Trophoblast cell (in vitro differentiated cells and primary cell): ENCODE results near the gene LCOR.
A peak's percentile ranks its signal among the peaks of the same experiment; 100 is the strongest.

Experiments
- DNase-seq, 2 donors: peaks; one replicate each; pipeline ENCODE4 v3.0.0-alpha.2; 2016
- H2AFZ ChIP-seq: 2 replicates; pipeline ENCODE4 v1.6.1; 2013; ENCODE audit warnings: low read length, moderate library complexity, mild to moderate bottlenecking; ENCODE audit not compliant: insufficient read depth, poor library complexity
- H2AK5ac ChIP-seq: 2 replicates; pipeline ENCODE4 v1.6.1; 2013; ENCODE audit warnings: mild to moderate bottlenecking, low read length
- H2BK120ac ChIP-seq: 2 replicates; pipeline ENCODE4 v1.6.1; 2013; ENCODE audit warnings: low read length, mild to moderate bottlenecking, moderate library complexity; ENCODE audit not compliant: insufficient read depth, poor library complexity
- H2BK12ac ChIP-seq: 2 replicates; pipeline ENCODE4 v1.6.1; 2013; ENCODE audit warnings: mild to moderate bottlenecking, low read length, moderate library complexity
- H2BK5ac ChIP-seq: 2 replicates; pipeline ENCODE4 v1.6.1; 2013; ENCODE audit warnings: low read length, low read depth, moderate library complexity, mild to moderate bottlenecking; ENCODE audit not compliant: poor library complexity
- H3K14ac ChIP-seq: 2 replicates; pipeline ENCODE4 v1.6.1; 2013; ENCODE audit warnings: mild to moderate bottlenecking, low read length
- H3K18ac ChIP-seq: 2 replicates; pipeline ENCODE4 v1.6.1; 2013; ENCODE audit warnings: mild to moderate bottlenecking, low read length
- H3K23ac ChIP-seq: 2 replicates; pipeline ENCODE4 v1.6.1; 2013; ENCODE audit warnings: low read length
- H3K27ac ChIP-seq: 2 replicates; pipeline ENCODE4 v1.5.1; 2013; ENCODE audit warnings: low read depth, mild to moderate bottlenecking, inconsistent platforms, low read length, moderate library complexity
- H3K27me3 ChIP-seq: 2 replicates; pipeline ENCODE4 v1.6.1; 2013; ENCODE audit warnings: inconsistent platforms, mild to moderate bottlenecking, low read length, moderate library complexity; ENCODE audit not compliant: insufficient read depth
- H3K36me3 ChIP-seq, 2 experiments: 1 replicate in 1 of 2; 2 replicates in 1 of 2; pipeline ENCODE4 v1.6.1; 2013; ENCODE audit warnings: low read length in 2 of 2, mild to moderate bottlenecking in 2 of 2, moderate library complexity in 1 of 2; ENCODE audit not compliant: insufficient read depth in 2 of 2, control insufficient read depth in 1 of 2
- H3K4ac ChIP-seq: 2 replicates; pipeline ENCODE4 v1.6.1; 2013; ENCODE audit warnings: low read depth, mild to moderate bottlenecking, low read length, moderate library complexity
- H3K4me1 ChIP-seq, 2 experiments: 1 replicate in 1 of 2; 2 replicates in 1 of 2; pipeline ENCODE4 v1.6.1; 2013; ENCODE audit warnings: low read length in 2 of 2, mild to moderate bottlenecking in 2 of 2, moderate library complexity in 1 of 2; ENCODE audit not compliant: insufficient read depth in 2 of 2, control insufficient read depth in 1 of 2
- H3K4me2 ChIP-seq: 2 replicates; pipeline ENCODE4 v1.6.1; 2013; ENCODE audit warnings: inconsistent platforms, mild to moderate bottlenecking, low read length, moderate library complexity
- H3K4me3 ChIP-seq: 2 replicates; pipeline ENCODE4 v1.5.1; 2013; ENCODE audit warnings: mild to moderate bottlenecking, low read depth, low read length, inconsistent platforms
- H3K79me1 ChIP-seq: one replicate; pipeline ENCODE4 v1.6.1; 2013; ENCODE audit warnings: low read length
- H3K79me2 ChIP-seq: 2 replicates; pipeline ENCODE4 v1.6.1; 2013; ENCODE audit warnings: low read length, mild to moderate bottlenecking; ENCODE audit not compliant: control insufficient read depth, insufficient read depth, poor library complexity
- H3K9ac ChIP-seq: 2 replicates; pipeline ENCODE4 v1.6.1; 2013; ENCODE audit warnings: mild to moderate bottlenecking, low read length
- H3K9me3 ChIP-seq: 2 replicates; pipeline ENCODE4 v1.6.1; 2013; ENCODE audit warnings: low read depth, mild to moderate bottlenecking, control low read depth, inconsistent platforms, low read length; ENCODE audit not compliant: insufficient read depth
- H4K12ac ChIP-seq: 2 replicates; pipeline ENCODE4 v1.6.1; 2013; ENCODE audit warnings: low read depth, mild to moderate bottlenecking, low read length, moderate library complexity
- H4K8ac ChIP-seq: 2 replicates; pipeline ENCODE4 v1.6.1; 2013; ENCODE audit warnings: low read depth, mild to moderate bottlenecking, low read length, moderate library complexity
- H4K91ac ChIP-seq: one replicate; pipeline ENCODE4 v1.6.1; 2013; ENCODE audit warnings: low read depth, mild to moderate bottlenecking, low read length, moderate library complexity
- WGBS: extraction: QIAGEN DNeasy Blood & Tissue Kit; methylation state at CpG from one replicate; pipeline ENCODE4 v1.1.7; 2013; ENCODE audit warnings: missing lambda C conversion rate; ENCODE audit not compliant: insufficient read length, insufficient coverage; ENCODE audit errors: extremely low coverage; 5-methylcytosine and 5-hydroxymethylcytosine counted together

Gene LCOR

GRCh38 chr10:96906864-96907263 lies 74.8 kb downstream of the LCOR start:
- Histone ChIP-seq H3K27ac (no peak overlapping the region), H4K8ac (no peak overlapping the region), H3K9me3 (no peaks in the 10 kb centered on the region), H2AK5ac (no peak overlapping the region), H4K12ac (no peak overlapping the region), H3K23ac (no peak overlapping the region), H2BK5ac (no peak overlapping the region), H3K36me3 (peaks cover 3 to 4% of the 10 kb centered on the region in 2 experiments), H2BK12ac (no peak overlapping the region), H3K4ac (no peak overlapping the region), H2BK120ac (no peak overlapping the region), H3K79me1 (no peaks in the 10 kb centered on the region), H3K4me2 (no peak overlapping the region), H3K79me2 (no peaks in the 10 kb centered on the region), H3K4me1 (no peaks in the 10 kb centered on the region), H3K18ac (no peak overlapping the region), H3K4me3 (no peak overlapping the region), H3K27me3 (no peaks in the 10 kb centered on the region), H3K14ac (no peak overlapping the region), H2AFZ (no peak overlapping the region), H4K91ac (no peak overlapping the region), H3K9ac (no peak overlapping the region)
- no peak for DNase-seq

- no CpG with 5 or more reads among the region's 13 CpGs for WGBS
- no peak overlapping the region for H3K4me2 ChIP-seq
- no peak overlapping the region for H2BK5ac ChIP-seq
- H3K23ac ChIP-seq: no peak overlapping the region
- no peaks in the 10 kb centered on the region for H3K79me2 ChIP-seq
- H3K9ac ChIP-seq: no peak overlapping the region
- H3K14ac ChIP-seq: no peak overlapping the region
- no peaks in the 10 kb centered on the region for H3K9me3 ChIP-seq
- no peak overlapping the region for H4K8ac ChIP-seq
- no peak overlapping the region for H4K91ac ChIP-seq
- H3K4me1 ChIP-seq: no peaks in the 10 kb centered on the region
- H4K12ac ChIP-seq: no peak overlapping the region
- H2BK120ac ChIP-seq: no peak overlapping the region
- H2BK12ac ChIP-seq: no peak overlapping the region
- H3K27me3 ChIP-seq: no peaks in the 10 kb centered on the region
- H3K79me1 ChIP-seq: no peaks in the 10 kb centered on the region
- no peak overlapping the region for H3K18ac ChIP-seq
- peaks cover 11 to 13% of the 10 kb centered on the region in 2 experiments for H3K36me3 ChIP-seq
- peak; percentile 6 to 83 for DNase-seq
- H3K4me3 ChIP-seq: no peak overlapping the region
- H2AK5ac ChIP-seq: no peak overlapping the region
- H3K4ac ChIP-seq: no peak overlapping the region
- no peak overlapping the region for H3K27ac ChIP-seq
- no peak overlapping the region for H2AFZ ChIP-seq
Measured at GRCh38 chr10:96910488-96911395, 78.6 kb downstream of the LCOR start.

- peaks cover 11 to 13% of the 10 kb centered on the region in 2 experiments for H3K36me3 ChIP-seq
- H3K9ac ChIP-seq: no peak overlapping the region
- no peak overlapping the region for H2BK12ac ChIP-seq
- H4K91ac ChIP-seq: no peak overlapping the region
- H3K4me2 ChIP-seq: no peak overlapping the region
- H3K79me2 ChIP-seq: no peaks in the 10 kb centered on the region
- no peak overlapping the region for H2BK120ac ChIP-seq
- H3K27me3 ChIP-seq: no peaks in the 10 kb centered on the region
- no peak overlapping the region for H4K12ac ChIP-seq
- no peak for DNase-seq
- H2BK5ac ChIP-seq: no peak overlapping the region
- WGBS: no CpG with 5 or more reads among the region's 3 CpGs
- H3K4ac ChIP-seq: no peak overlapping the region
- no peaks in the 10 kb centered on the region for H3K9me3 ChIP-seq
- no peak overlapping the region for H3K23ac ChIP-seq
- H2AFZ ChIP-seq: no peak overlapping the region
- no peak overlapping the region for H3K27ac ChIP-seq
- H3K4me3 ChIP-seq: no peak overlapping the region
- no peak overlapping the region for H2AK5ac ChIP-seq
- no peak overlapping the region for H3K14ac ChIP-seq
- no peak overlapping the region for H4K8ac ChIP-seq
- H3K79me1 ChIP-seq: no peaks in the 10 kb centered on the region
- no peaks in the 10 kb centered on the region for H3K4me1 ChIP-seq
- H3K18ac ChIP-seq: no peak overlapping the region
Measured at GRCh38 chr10:96912405-96912804, 80.3 kb downstream of the LCOR start.

- Histone ChIP-seq H4K12ac (no peak overlapping the region), H3K27me3 (no peaks in the 10 kb centered on the region), H3K23ac (no peak overlapping the region), H3K4ac (no peak overlapping the region), H2BK12ac (no peak overlapping the region), H3K79me2 (no peaks in the 10 kb centered on the region), H3K36me3 (peaks cover 9 to 10% of the 10 kb centered on the region in 2 experiments), H2AFZ (no peak overlapping the region), H2BK5ac (no peak overlapping the region), H2BK120ac (no peak overlapping the region), H3K9ac (no peak overlapping the region), H3K4me3 (no peak overlapping the region), H3K4me1 (no peaks in the 10 kb centered on the region), H2AK5ac (no peak overlapping the region), H3K9me3 (no peaks in the 10 kb centered on the region), H3K27ac (no peak overlapping the region), H3K79me1 (no peaks in the 10 kb centered on the region), H3K18ac (no peak overlapping the region), H4K91ac (no peak overlapping the region), H4K8ac (no peak overlapping the region), H3K14ac (no peak overlapping the region), H3K4me2 (no peak overlapping the region)
- WGBS: no CpG with 5 or more reads among the region's 5 CpGs
- DNase-seq: no peak
Measured at GRCh38 chr10:96913906-96914305, 81.8 kb downstream of the LCOR start.
